Adrenal gland (tissue), 12 donors: ENCODE results near the gene MOGAT3. TPM values are rescaled to one million over a fixed set of nuclear protein-coding genes. Genes with fewer than 3 reads are reported as not detected.

Source experiments
- DNase-seq, 7 donors: peaks; one replicate each; pipeline ENCODE4 v3.0.0-alpha.2; 2019 to 2020
- H3K27ac ChIP-seq, 5 donors: fragments of 200-600 bp; sonication (generic) in 4 of 5; 1 replicate in 3 of 5; 2 replicates in 2 of 5; pipeline versions ENCODE4 v1.5.1 to v1.8.0; 2016 to 2020; ENCODE audit warnings: mild to moderate bottlenecking in 1 of 5
- H3K27me3 ChIP-seq: fragments of 200-600 bp; 2 replicates; pipeline ENCODE4 v1.8.0; 2021
- H3K36me3 ChIP-seq, 2 donors: fragments of 200-600 bp; replicated peaks in 1 of 2; 1 replicate in 1 of 2; 2 replicates in 1 of 2; pipeline versions ENCODE4 v1.5.1 to v1.8.0; 2018 to 2022
- H3K4me1 ChIP-seq, 2 donors: fragments of 200-600 bp; replicated peaks in 1 of 2; 1 replicate in 1 of 2; 2 replicates in 1 of 2; pipeline versions ENCODE4 v1.5.1 to v1.8.0; 2018 to 2021
- H3K4me3 ChIP-seq, 4 donors: fragments of 200-600 bp; sonication (generic) in 3 of 4; one replicate each; pipeline ENCODE4 v1.5.1; 2016 to 2018
- H3K9me3 ChIP-seq, 3 donors: fragments of 200-600 bp; sonication (generic) in 1 of 3; replicated peaks in 1 of 3; 1 replicate in 2 of 3; 2 replicates in 1 of 3; pipeline versions ENCODE4 v1.5.1 to v1.8.0; 2016 to 2021
- POLR2A ChIP-seq, 2 donors: fragments of 450-650 bp; IDR thresholded peaks; one replicate each; pipeline ENCODE4 v1.6.1; 2017; ENCODE audit warnings: antibody characterized with exemption in 2 of 2, mild to moderate bottlenecking in 2 of 2, moderate library complexity in 1 of 2
- WGBS, 4 donors: extraction: QIAGEN DNeasy Blood & Tissue Kit in 2 of 4; methylation state at CpG; one replicate each; pipeline versions ENCODE4 v1.1.5 to v1.1.7; 2013 to 2017; 5-methylcytosine and 5-hydroxymethylcytosine counted together
- intact Hi-C, 2 donors: fragments of 100-400 bp; cut with DNase I; formaldehyde crosslinking; loops; one replicate each; pipeline versions ENCODE4 v1.14.1 to v1.15.0; 2022 to 2023
- polyA plus RNA-seq, 3 donors: library from polyadenylated mRNA; stranded (reverse); fragments of 200-250 nt in 2 of 3; fragments of 350-450 nt in 1 of 3; fragmentation: Illumina TruSeq in 1 of 3; extraction: RNeasy Lipid Tissue Mini Kit (QIAGEN cat#74804) in 1 of 3; gene quantifications; one replicate each; pipeline ENCODE4 v1.2.3, GENCODE V29; 2013 to 2014
- total RNA-seq, 9 donors: library from RNA; depleted of rRNA in 4 of 9; stranded (reverse); fragments of >200 nt in 4 of 9; fragments of 120-200 nt in 1 of 9; fragmentation: NEBNext Ultra II Directional in 1 of 9; extraction: Animal tissue kit (Norgen Biotek cat#: 25700) in 1 of 9; gene quantifications; one replicate each; pipeline versions ENCODE4 v1.1.0 to v1.2.4, GENCODE V29; 2013 to 2023
- TF ChIP-seq, protein P1 (sequence below), 6 experiments: fragments of 450-650 bp in 4 of 6; fragments of 200-600 bp in 2 of 6; sonication (generic) in 1 of 6; IDR thresholded peaks; 1 replicate in 5 of 6; 2 replicates in 1 of 6; pipeline versions ENCODE4 v1.5.1 to v1.8.0; 2016 to 2021; ENCODE audit warnings: antibody characterized with exemption in 6 of 6, mild to moderate bottlenecking in 2 of 6, moderate library complexity in 1 of 6
- donor health status: healthy with polysubstance abuse.
- donor health status: Bipolar disorder and iron deficiency.
- donor health status: DM: yes; HTN: yes; CAD: no.
- donor health status: DM: no; HTN: no; CAD: no.
- donor health status: DM: no; HTN: no; CAD: no.
- donor health status: DM: yes; HTN: yes; CAD: no.

MOGAT3 gene
- total and polyA plus RNA-seq, 12 donors, result not detected

DNA sequence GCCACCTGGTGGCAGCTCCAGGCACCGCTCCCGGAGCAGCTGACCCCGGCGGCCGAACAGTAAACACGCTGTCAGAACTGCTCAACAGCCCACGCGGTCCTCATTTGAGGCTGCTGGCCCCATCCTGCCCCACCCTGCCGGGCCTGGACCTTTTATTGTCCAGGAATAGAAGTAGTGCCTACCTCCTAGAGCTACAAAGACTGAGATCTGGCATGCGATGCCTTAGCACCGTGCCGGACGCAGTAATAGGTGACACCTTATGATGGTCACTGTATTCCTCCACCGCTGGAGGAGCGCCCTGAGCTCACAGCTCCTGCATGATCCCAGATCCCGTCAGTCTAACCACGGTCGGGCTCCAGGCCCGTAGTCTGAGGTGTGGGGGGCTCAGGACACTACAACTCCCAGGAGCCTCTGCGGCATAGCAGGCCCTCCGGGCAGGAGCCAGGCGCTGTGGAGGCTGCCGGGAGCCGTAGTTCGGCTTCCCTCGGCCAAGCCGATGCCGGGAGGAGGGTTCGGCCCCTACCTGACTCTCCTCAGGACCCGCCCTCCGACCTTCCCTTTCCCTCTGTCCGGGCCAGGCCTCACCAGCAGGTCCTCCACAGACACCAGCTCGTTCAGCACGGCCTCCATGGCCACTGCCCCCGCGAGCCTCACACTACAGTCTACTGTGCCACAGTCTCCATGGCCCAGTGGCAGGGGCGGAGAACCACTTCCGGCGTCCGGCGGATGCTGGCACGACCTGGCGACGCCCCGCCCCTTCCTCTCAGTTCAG, 43.7 kb upstream of the MOGAT3 start, which contains the start of gene FIS1:
Gene FIS1, minus strand, starts transcription at position 707 of the 772 bp plus-strand sequence. Its CDS starts 77 bp downstream, at position 630.
- Histone ChIP-seq H3K4me3 (peak within 1 kb of the TSS; percentile 79 to 100 (median 88)), H3K27me3 (no peaks in the 10 kb centered on the region), H3K9me3 (no peaks in the 10 kb centered on the region), H3K36me3 (peaks cover 0 to 13% of the 10 kb centered on the region in 2 donors), H3K27ac (peak within 1 kb of the TSS; percentile 81 to 97 (median 94)), H3K4me1 (peaks cover 17 to 24% of the 10 kb centered on the region in 2 donors)
- intact Hi-C loops, result loop anchor here in 1 of 2 donors (5.0 kb wide), 1 partner anchor 32 kb away; no protein-coding TSS in a partner anchor
- DNase-seq, result peak; percentile 90 to 96 (median 94)
- TF ChIP-seq, protein P1, sequence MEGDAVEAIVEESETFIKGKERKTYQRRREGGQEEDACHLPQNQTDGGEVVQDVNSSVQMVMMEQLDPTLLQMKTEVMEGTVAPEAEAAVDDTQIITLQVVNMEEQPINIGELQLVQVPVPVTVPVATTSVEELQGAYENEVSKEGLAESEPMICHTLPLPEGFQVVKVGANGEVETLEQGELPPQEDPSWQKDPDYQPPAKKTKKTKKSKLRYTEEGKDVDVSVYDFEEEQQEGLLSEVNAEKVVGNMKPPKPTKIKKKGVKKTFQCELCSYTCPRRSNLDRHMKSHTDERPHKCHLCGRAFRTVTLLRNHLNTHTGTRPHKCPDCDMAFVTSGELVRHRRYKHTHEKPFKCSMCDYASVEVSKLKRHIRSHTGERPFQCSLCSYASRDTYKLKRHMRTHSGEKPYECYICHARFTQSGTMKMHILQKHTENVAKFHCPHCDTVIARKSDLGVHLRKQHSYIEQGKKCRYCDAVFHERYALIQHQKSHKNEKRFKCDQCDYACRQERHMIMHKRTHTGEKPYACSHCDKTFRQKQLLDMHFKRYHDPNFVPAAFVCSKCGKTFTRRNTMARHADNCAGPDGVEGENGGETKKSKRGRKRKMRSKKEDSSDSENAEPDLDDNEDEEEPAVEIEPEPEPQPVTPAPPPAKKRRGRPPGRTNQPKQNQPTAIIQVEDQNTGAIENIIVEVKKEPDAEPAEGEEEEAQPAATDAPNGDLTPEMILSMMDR (IDR thresholded peaks at IDR 0.05), result peak in 5 of 6 experiments; percentile 77 to 95 (median 91)
- peak; percentile 62 to 72 for TF ChIP-seq POLR2A (IDR thresholded peaks at IDR 0.05)
- 0 to 6% (median 2%) methylated on average over 6 to 45 of the region's 45 CpGs for WGBS, 4 donors

DNA sequence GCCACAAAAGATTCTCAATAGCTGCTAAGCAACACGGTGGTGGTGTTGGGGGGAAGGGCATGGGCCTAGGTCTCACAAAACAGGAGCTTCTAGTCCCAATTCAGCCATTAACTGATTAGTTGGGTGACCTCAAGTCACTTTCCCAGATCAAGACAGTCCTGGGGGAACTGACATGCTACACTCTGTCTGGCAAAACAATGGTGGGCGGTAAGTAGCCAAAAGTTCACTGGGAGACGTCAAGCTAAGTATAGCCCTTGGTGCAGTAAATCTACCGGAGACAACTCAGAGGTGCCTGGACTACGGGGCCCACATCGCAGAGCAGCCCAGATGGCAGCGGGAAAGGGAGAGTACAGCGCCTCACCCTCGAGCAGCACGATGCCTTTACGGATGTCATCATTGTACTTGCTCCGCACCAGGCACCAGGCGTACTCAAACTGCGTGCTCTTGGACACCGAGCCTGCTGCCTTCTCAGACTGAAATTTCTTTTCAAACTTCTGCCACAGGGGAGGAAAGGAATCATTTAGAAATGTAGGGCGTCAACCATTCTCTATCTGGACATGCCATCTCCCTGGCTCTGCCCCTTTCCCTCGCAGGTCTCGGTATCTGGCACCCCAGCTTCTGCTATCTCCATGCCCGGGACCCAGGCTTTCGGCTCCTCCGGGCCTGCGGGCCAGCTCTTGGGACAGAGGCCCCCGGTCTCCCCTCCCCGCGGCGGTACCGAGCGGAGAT, 43.0 kb upstream of the MOGAT3 start:
- H3K27me3 ChIP-seq, result no peaks in the 10 kb centered on the region
- H3K27ac ChIP-seq, result peak overlapping the region; percentile 81 to 97 (median 94)
- H3K4me3 ChIP-seq, result peak overlapping the region; percentile 79 to 100 (median 88)
- peaks cover 25 to 31% of the 10 kb centered on the region in 2 donors for H3K4me1 ChIP-seq
- TF ChIP-seq, protein P1 (IDR thresholded peaks at IDR 0.05), result peak in 1 of 6 experiments; percentile 91
- TF ChIP-seq POLR2A (IDR thresholded peaks at IDR 0.05), result peak in 1 of 2 donors; percentile 36
- DNase-seq, result peak in 6 of 7 donors; percentile 31 to 76 (median 54)
- H3K9me3 ChIP-seq, result no peaks in the 10 kb centered on the region
- intact Hi-C loops, result no loop called here
- WGBS, 4 donors, result 8 to 24% (median 17%) methylated on average over 14 to 28 of the region's 28 CpGs
- H3K36me3 ChIP-seq, result peaks cover 0 to 20% of the 10 kb centered on the region in 2 donors

DNA sequence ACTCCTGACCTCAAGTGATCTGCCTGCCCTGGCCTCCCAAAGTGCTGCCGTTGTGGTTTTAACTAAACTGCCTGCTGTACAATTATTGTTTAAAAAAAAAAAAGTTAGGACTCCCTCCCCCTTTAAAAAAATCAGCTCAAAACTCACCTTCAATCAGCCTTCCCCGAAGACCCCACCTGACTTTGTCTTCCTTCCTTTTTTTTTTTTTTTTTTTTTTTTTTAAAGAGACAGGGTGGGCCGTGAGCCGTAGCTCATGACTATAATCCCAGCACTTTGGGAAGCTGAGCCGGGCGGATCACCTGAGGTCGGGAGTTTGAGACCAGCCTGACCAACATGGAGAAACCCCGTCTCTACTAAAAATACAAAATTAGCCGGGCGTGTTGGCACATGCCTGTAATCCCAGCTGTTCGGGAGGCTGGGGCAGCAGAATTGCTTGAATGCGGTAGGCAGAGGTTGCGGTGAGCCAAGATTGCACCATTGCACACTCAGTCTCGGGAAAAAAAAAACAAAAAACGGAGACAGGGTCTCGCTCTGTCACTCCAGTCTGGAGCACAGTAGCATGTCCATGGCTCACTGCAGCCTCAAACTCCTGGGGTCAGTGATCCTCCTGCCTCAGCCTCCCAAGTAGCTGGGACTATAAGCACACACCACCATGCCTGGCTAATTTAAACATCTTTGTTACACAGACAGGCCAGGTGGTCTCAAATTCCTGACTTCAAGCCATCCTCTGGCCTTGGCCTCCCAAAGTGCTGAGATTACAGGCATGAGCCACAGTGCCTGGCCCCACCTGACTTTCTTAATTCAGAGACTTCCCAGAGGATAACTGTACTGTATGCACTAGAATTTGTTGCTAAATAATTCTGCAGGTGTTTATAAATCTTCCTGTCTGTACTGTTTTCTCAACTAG, 40.9 kb upstream of the MOGAT3 start:
- Histone ChIP-seq H3K27ac (no peak overlapping the region), H3K9me3 (no peaks in the 10 kb centered on the region), H3K27me3 (no peaks in the 10 kb centered on the region), H3K36me3 (peaks cover 0 to 27% of the 10 kb centered on the region in 2 donors), H3K4me1 (peaks cover 29 to 36% of the 10 kb centered on the region in 2 donors), H3K4me3 (no peak overlapping the region)
- DNase-seq, result no peak
- WGBS, 4 donors, result 72 to 82% (median 75%) methylated on average over 16 of the region's 16 CpGs
- no peak for TF ChIP-seq POLR2A (IDR thresholded peaks at IDR 0.05)
- TF ChIP-seq, protein P1 (IDR thresholded peaks at IDR 0.05), result no peak
- intact Hi-C loops, result no loop called here
